KOPT-K1 (cell line): ENCODE measurements around the gene CTCFL.

ENCODE experiments used
- H3K27ac ChIP-seq: fragments of 200-600 bp; sonication (generic); 2 replicates; pipeline ENCODE4 v1.5.1; 2016; ENCODE audit warnings: antibody characterized with exemption, mild to moderate bottlenecking, low read depth, low read length; ENCODE audit not compliant: poor library complexity, severe bottlenecking
- H3K36me3 ChIP-seq: fragments of 200-600 bp; sonication (generic); 2 replicates; pipeline ENCODE4 v1.5.1; 2017; ENCODE audit warnings: antibody characterized with exemption, mild to moderate bottlenecking, low read length, moderate library complexity; ENCODE audit not compliant: insufficient read depth
- H3K9me3 ChIP-seq: fragments of 200-600 bp; sonication (generic); 2 replicates; pipeline ENCODE4 v1.5.1; 2017; ENCODE audit warnings: antibody characterized with exemption, low read length, mild to moderate bottlenecking; ENCODE audit not compliant: insufficient read depth, poor library complexity, severe bottlenecking

Gene CTCFL

DNA sequence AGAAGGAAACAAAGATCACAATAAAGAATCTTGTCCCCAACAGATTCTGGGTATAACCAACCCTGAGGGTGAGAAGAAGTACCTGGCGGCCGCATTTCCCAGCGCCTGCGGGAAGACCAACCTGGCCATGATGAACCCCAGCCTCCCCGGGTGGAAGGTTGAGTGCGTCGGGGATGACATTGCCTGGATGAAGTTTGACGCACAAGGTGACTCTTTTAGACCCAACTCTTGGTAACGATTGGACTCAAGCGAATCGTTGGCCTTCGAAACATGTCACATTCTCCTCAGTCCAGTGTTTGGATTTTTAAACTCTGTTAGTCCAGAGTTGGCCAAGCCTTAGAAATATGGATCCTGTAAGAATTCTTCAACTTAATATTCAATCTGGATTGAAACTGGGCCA is 38.6 kb upstream of the CTCFL start:
- Histone ChIP-seq H3K9me3 (no peaks in the 10 kb centered on the region), H3K27ac (no peak overlapping the region), H3K36me3 (no peaks in the 10 kb centered on the region)

DNA sequence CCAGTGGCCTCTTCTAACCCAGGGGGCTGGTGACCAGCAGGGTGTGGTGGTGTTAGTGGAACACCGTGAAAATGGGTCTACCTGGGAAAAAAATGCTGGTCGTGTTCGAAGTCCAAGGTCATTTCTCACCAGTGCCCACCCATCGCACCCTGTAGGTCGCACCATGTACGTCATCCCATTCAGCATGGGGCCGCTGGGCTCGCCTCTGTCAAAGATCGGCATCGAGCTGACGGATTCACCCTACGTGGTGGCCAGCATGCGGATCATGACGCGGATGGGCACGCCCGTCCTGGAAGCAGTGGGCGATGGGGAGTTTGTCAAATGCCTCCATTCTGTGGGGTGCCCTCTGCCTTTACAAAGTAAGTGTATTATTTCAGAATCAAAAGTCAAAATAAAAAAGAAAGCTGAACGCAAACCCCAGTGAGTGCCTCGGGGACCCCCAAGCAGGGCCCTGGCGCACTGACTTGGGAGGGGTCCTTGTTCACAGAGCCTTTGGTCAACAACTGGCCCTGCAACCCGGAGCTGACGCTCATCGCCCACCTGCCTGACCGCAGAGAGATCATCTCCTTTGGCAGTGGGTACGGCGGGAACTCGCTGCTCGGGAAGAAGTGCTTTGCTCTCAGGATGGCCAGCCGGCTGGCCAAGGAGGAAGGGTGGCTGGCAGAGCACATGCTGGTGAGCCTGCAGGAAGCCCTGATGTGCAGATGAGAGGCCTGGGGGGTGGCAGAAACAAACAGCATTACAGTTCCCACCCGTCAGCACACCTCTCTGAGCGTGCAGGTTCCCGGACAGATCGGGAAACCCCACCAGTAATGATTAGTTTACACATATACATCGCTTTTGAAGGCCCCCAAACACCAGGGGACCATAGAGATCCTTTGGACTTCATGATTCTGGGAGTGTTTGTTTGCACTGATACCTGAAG is 37.9 kb upstream of the CTCFL start:
- Histone ChIP-seq H3K36me3 (no peaks in the 10 kb centered on the region), H3K9me3 (no peaks in the 10 kb centered on the region), H3K27ac (no peak overlapping the region)

DNA sequence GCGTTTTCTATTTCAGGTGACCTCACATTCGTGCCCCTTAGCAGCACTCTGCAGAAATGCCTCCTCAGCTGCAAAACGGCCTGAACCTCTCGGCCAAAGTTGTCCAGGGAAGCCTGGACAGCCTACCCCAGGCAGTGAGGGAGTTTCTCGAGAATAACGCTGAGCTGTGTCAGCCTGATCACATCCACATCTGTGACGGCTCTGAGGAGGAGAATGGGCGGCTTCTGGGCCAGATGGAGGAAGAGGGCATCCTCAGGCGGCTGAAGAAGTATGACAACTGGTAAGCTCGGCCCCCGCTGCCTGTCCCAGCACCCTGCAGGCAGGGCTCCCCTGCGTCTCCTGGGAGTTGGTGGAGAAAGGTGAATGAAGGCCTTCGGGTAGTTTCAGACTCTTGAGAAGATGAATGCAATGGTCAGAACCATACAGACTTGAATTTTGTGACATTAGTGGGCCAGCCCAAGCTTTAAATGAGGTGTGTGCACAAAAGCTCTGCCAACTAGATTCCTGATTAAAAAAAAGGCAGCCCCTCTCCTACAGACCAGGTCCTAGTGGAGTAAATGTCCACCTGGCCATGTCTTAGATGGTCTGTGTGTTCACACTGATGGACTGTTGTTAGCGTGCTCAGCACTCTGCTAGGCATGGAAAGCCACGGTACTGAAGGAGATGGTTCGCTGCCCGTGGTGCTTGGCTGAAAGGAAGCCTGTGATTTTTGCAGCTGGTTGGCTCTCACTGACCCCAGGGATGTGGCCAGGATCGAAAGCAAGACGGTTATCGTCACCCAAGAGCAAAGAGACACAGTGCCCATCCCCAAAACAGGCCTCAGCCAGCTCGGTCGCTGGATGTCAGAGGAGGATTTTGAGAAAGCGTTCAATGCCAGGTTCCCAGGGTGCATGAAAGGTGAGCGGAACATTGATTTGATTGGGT is 36.7 kb upstream of the CTCFL start:
- Histone ChIP-seq H3K36me3 (no peaks in the 10 kb centered on the region), H3K27ac (no peak overlapping the region), H3K9me3 (no peaks in the 10 kb centered on the region)

- no peaks in the 10 kb centered on the region for H3K36me3 ChIP-seq
- H3K9me3 ChIP-seq, result no peaks in the 10 kb centered on the region
- H3K27ac ChIP-seq, result no peak within 1 kb of the TSS
These were observed 35.8 kb upstream of the CTCFL start, which contains the start of gene PCK1 for GRCh38 chr20:57560554-57561355. PCK1 (plus strand) TSS chr20:57561110; CDS start chr20:57561412, 302 bp downstream.

DNA sequence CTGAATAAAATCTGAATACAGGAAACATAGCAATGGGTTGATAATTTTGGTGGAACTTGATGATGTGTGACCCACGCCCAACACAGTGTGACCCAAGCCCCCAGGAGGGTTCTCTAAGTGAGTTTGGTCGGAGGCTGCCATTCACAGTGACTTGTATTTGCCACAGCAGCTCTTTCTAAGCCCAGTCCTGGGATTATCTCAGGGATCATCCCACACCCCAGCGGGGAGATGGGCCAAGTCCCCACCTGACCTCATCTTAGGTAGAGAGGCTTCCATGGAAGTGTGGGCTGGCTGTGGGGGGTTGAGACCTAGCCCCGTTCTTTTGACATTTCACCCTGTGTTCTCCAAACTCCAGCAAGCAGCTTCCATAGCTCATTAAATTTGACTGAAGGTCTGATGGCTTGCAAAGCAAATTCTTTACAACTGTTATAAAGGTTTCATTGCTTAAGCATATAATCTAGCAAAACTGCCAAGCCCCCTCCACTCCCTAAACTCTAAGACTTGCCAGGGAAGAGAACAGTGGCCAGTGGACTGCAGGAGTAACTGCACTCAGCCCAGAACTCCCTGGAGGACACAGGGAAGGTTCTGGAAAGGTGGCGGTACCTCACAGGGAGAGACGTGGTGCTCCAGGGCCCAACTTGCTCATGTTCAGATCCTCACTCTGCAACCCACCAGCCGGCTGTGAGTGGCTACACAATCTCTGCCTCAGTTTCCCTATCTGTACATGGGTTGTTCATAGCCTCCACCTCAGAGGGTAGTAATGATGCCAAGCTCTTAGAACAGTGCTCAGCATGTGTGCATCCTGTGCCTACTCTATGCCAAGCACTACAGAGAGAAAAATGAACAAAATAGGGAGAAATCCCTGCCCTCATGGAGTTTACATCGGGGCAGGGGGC is 35.0 kb upstream of the CTCFL start:
- Histone ChIP-seq H3K9me3 (no peaks in the 10 kb centered on the region), H3K27ac (no peak overlapping the region), H3K36me3 (no peaks in the 10 kb centered on the region)

DNA sequence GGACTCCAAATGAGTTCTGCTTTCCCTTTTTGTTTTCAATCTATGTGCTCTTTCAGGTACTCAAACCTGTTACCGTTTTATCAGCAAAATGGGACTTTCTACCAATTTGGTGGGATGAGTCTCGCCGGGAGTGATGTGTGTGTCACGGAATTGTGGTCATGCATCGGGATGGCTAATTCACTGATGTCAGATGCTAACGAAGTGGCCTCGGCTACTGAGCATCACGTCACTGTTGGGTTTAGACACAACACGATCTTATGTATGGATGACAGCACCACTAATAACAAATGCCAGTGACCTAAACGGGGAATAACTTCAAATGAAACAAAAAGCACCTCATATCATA is 34.3 kb upstream of the CTCFL start:
- Histone ChIP-seq H3K36me3 (no peaks in the 10 kb centered on the region), H3K27ac (no peak overlapping the region), H3K9me3 (no peaks in the 10 kb centered on the region)

DNA sequence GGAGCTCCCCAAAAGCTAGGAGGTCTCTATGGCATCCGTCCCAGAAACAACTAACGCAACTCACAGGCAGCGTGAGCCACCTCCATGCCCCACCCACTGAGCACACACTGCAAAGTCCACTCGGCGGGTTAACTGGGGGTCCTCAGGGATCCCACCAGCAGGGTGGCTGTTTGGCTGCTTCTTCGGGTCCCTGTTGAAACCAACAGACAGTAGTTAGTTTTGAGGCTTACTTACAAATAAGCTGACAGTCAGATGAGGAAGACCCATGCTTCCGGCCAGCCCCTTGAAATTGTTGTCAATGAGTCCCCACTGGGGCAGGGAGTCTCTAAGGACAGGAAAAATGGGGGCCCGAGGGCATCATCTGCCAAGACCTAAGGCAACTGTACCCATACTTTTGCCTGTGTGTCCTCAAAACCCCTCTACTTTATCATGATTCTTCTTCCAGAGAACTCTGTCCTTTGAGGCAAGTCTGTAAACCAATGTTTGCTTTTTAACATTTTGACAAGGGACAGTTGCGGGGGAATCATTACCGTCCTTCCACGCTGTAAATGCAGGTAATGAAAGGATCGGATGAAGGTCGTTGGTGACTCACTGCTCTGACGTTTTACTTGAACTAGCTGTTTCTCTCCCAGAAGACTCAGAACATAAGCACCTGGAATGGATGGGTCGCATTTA is 33.8 kb upstream of the CTCFL start:
- H3K36me3 ChIP-seq, result no peaks in the 10 kb centered on the region
- no peak overlapping the region for H3K27ac ChIP-seq

GRCh38 chr20:57557926-57558613 is 33.1 kb upstream of the CTCFL start:
- Histone ChIP-seq H3K36me3 (no peaks in the 10 kb centered on the region), H3K27ac (no peak overlapping the region), H3K9me3 (no peaks in the 10 kb centered on the region)

More for the DNA sequence above, 33.8 kb upstream of the CTCFL start:
- no peaks in the 10 kb centered on the region for H3K9me3 ChIP-seq

GRCh38 chr20:57556980-57557274 is 32.0 kb upstream of the CTCFL start:
- H3K36me3 ChIP-seq, result no peaks in the 10 kb centered on the region
- H3K9me3 ChIP-seq, result no peaks in the 10 kb centered on the region
- H3K27ac ChIP-seq, result no peak overlapping the region

GRCh38 chr20:57555457-57556184 is 30.7 kb upstream of the CTCFL start:
- H3K9me3 ChIP-seq, result no peaks in the 10 kb centered on the region
- no peak overlapping the region for H3K27ac ChIP-seq
- H3K36me3 ChIP-seq, result no peaks in the 10 kb centered on the region

DNA sequence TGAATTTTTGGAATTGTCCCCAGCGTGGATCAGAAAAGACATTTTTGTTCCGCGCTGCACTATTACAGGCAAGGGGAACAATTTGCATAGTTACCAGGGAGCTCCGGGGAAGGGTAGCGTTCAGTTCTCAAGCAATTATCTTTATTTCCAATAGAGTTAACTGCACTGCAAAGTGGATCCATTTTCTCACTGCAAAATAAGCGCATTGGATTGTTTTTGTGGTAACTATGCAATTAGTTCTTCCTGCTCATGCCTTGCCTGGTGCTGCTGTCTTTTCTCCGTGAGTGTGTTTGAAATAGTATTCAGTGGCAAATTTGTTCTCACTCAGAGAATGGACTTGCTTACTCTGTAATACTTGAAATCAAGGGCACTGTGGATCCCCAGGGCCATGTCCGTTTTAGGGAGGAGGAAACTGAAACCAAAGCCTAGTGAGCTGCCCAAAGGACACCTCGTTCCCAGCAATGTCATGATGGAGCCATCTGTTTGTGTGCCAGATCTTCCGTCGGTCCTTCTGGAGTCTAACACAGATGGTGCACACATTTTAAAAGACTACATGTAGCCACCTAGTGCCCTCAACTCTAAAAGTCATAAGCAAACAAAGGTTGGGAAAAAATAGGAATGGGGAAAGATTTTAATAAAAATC is 28.6 kb upstream of the CTCFL start:
- no peaks in the 10 kb centered on the region for H3K9me3 ChIP-seq
- H3K36me3 ChIP-seq, result no peaks in the 10 kb centered on the region
- H3K27ac ChIP-seq, result no peak overlapping the region

DNA sequence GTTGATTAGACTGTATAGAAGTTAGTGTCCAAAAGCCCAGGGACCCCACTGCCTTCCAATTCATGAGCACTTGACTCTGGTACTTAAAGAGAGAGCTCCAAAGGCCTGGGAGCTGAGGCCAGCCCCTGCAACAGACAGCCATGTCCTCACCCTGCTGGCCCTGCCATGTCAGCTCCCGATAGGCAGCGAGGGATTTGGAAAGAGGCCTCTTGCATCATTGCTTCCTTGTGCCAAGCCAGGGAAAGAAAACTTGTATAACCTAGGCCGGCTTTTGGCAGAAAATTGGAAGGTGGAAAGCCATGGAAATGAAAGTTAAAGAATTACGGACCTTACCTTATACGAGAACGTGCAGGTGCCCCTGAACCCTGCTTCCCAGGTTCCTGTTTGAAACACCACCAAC is 27.5 kb upstream of the CTCFL start:
- Histone ChIP-seq H3K9me3 (no peaks in the 10 kb centered on the region), H3K36me3 (no peaks in the 10 kb centered on the region)

More for the DNA sequence above, 27.5 kb upstream of the CTCFL start:
- no peak overlapping the region for H3K27ac ChIP-seq
